ENCODE data around the gene BNC2.

DNA sequence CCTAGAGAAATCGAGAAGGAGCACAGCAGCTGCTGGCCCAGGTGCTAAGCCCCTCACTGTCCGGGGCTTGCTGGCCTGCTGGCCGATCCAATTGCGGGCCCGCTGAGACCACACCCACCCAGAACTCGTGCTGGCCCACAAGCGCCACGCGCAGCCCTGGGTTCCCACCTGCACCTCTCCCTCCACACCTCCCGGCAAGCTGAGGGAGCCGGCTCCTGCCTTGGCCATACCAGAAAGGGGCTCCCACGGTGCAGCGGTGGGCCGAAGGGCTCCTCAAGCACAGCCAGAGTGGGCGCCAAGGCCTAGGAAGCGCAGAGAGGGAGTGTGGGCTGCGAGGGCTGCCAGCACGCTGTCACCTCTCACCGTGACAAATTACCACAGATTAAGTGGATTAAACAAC, 6.8 kb upstream of the BNC2 start:
- TF ChIP-seq CTCF (IDR thresholded peaks at IDR 0.05; ENCODE audit: insufficient read depth, low read depth, low read length) (no peak), EZH2 (IDR thresholded peaks at IDR 0.05; ENCODE audit: insufficient read depth, low read length) (no peak)

Data from astrocyte (in vitro differentiated cells and primary cell).